ENCODE measurements around the gene TPRG1L. TPM values are rescaled to one million over a fixed set of nuclear protein-coding genes. Genes with fewer than 3 reads are reported as not detected.
A peak's percentile ranks its signal among the peaks of the same experiment; 100 is the strongest.

TPRG1L gene
- total RNA-seq, 6 donors from 2014 or later = 16.6 to 48.3 (median 40.2) TPM

DNA sequence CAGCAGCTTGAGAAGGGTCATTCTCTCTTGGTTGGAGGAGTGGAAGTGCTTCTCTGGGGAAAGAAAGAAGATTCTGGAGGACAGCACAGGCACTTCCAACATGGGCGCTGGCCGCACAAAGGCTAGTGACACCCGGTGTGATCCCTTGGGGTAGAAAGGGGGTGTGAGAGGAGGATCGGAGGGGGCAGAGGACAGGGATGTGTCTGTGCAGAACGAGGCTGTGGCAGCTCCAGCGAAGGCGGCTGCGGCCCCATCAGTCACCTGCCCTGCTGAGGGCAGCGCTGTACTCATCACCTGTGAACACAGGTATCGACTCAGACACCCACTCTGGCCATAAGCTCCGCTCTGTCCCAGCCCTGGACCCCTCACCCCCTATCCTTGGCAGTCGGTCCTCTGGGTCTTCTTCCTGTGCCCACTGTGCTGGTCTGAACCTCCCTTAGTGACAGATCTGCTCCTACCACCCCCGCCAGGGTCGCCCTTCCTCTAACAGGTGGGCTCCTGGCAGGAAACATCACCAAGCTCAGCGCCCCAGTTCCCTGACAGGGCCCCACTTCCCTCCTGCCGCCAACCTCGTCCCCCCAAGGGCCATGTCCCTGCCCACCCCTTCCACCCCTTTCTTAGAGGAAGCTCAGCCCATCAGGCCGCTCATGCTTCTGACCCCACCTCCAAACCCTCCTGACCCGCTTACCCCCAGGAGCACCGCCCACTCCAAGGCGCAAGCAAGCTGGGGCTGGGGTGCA, 47.6 kb downstream of the TPRG1L start:
- ATAC-seq (ENCODE audit: low FRiP score in 2 of 2) (no peak), DNase-seq (peak in 1 of 2 donors; percentile 46)
- WGBS, 2 donors = 76 to 80% methylated on average over 21 of the region's 21 CpGs
- no peak overlapping the region for H3K4me3 ChIP-seq
- no peak for TF ChIP-seq EP300 (IDR thresholded peaks at IDR 0.05)
- no peak for TF ChIP-seq POLR2A (IDR thresholded peaks at IDR 0.05)
- TF ChIP-seq, protein P1, sequence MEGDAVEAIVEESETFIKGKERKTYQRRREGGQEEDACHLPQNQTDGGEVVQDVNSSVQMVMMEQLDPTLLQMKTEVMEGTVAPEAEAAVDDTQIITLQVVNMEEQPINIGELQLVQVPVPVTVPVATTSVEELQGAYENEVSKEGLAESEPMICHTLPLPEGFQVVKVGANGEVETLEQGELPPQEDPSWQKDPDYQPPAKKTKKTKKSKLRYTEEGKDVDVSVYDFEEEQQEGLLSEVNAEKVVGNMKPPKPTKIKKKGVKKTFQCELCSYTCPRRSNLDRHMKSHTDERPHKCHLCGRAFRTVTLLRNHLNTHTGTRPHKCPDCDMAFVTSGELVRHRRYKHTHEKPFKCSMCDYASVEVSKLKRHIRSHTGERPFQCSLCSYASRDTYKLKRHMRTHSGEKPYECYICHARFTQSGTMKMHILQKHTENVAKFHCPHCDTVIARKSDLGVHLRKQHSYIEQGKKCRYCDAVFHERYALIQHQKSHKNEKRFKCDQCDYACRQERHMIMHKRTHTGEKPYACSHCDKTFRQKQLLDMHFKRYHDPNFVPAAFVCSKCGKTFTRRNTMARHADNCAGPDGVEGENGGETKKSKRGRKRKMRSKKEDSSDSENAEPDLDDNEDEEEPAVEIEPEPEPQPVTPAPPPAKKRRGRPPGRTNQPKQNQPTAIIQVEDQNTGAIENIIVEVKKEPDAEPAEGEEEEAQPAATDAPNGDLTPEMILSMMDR (IDR thresholded peaks at IDR 0.05) = no peak
- no peak for TF ChIP-seq POLR2AphosphoS5 (IDR thresholded peaks at IDR 0.05)
- no peaks in the 10 kb centered on the region for H3K36me3 ChIP-seq
- peaks cover 15 to 23% (median 19%) of the 10 kb centered on the region in 4 donors for H3K4me1 ChIP-seq
- no peaks in the 10 kb centered on the region for H3K27me3 ChIP-seq
- H3K27ac ChIP-seq = no peak overlapping the region
- no peaks in the 10 kb centered on the region for H3K9me3 ChIP-seq

GRCh38 chr1:3672971-3673361, 48.2 kb downstream of the TPRG1L start:
- ATAC-seq (ENCODE audit: low FRiP score in 2 of 2) = no peak

GRCh38 chr1:3673381-3674099, 48.7 kb downstream of the TPRG1L start:
- ATAC-seq (ENCODE audit: low FRiP score in 2 of 2) = no peak
- 81 to 93% methylated on average over 21 to 25 of the region's 25 CpGs for WGBS, 2 donors

More at GRCh38 chr1:3672971-3673361, 48.2 kb downstream of the TPRG1L start:
- Histone ChIP-seq H3K36me3 (no peaks in the 10 kb centered on the region), H3K27me3 (no peaks in the 10 kb centered on the region), H3K4me1 (peaks cover 15 to 23% (median 19%) of the 10 kb centered on the region in 4 donors), H3K4me3 (no peak overlapping the region), H3K27ac (no peak overlapping the region), H3K9me3 (no peaks in the 10 kb centered on the region)
- WGBS, 2 donors = 81 to 92% methylated on average over 14 to 17 of the region's 17 CpGs
- no peak for TF ChIP-seq POLR2AphosphoS5 (IDR thresholded peaks at IDR 0.05)
- no peak for TF ChIP-seq EP300 (IDR thresholded peaks at IDR 0.05)
- no peak for TF ChIP-seq POLR2A (IDR thresholded peaks at IDR 0.05)
- TF ChIP-seq, protein P1 (IDR thresholded peaks at IDR 0.05) = no peak
- DNase-seq = peak in 1 of 2 donors; percentile 56

DNA sequence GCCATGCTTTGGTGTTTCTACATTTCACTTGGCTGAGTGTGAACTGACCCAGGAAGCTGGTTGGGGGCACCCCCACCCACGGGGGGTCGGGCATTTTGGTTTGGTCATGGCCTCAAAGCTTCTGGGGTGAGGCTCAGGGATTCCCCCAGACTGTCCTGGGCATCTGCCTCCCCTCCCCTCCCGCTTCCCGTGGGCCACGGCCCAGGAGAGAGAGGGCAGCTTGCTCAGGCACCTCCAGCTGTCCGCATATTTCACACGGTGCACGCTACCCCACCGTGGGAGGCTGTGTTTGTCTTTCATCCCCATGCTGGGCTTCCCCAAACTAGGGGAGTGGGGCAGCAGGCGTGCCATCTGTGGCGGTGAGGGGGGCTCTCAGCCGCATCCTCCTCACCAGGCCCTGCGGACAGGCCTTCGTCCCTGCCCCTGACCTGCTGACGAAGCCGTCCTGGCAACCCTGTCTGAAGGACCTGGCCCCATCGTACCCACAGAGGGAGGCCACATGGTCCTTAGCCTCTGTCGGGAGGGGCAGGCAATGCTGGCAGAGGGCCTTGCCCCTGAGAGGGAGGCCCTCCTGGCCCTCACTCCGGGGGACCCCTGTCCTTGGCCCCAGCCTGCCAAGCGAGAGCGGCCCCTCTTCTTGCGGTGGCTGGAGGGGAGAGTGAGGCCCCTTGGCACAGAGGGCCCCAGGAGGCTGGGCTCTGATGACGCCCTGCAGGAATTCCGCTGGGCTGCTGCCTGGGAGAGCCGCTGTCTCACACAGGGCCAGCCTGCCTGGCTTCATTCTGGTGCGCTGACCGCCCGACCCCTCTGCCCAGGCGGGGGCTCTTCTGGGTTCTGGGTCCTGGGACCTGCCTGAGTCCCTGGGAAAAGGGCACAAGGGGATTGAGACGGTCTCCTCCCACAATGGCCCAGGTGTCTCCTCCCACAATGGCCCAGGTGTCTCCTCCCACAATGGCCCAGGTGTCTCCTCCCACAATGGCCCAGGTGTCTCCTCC, 49.6 kb downstream of the TPRG1L start:
- TF ChIP-seq EP300 (IDR thresholded peaks at IDR 0.05) (no peak), POLR2AphosphoS5 (IDR thresholded peaks at IDR 0.05) (no peak), POLR2A (IDR thresholded peaks at IDR 0.05) (no peak)
- TF ChIP-seq, protein P1 (IDR thresholded peaks at IDR 0.05) = no peak
- ATAC-seq (ENCODE audit: low FRiP score in 2 of 2) (no peak), DNase-seq (peak in 1 of 2 donors; percentile 69)
- H3K36me3 ChIP-seq = no peaks in the 10 kb centered on the region
- H3K27me3 ChIP-seq = no peaks in the 10 kb centered on the region
- H3K4me1 ChIP-seq = peaks cover 9 to 19% (median 14%) of the 10 kb centered on the region in 4 donors
- no peaks in the 10 kb centered on the region for H3K9me3 ChIP-seq
- peak overlapping the region in 1 of 4 donors; percentile 39 for H3K4me3 ChIP-seq
- 70% methylated on average over 20 of the region's 30 CpGs; no CpG with 5 or more reads in 1 of the 2 donors for WGBS, 2 donors
- no peak overlapping the region for H3K27ac ChIP-seq

More at GRCh38 chr1:3673381-3674099, 48.7 kb downstream of the TPRG1L start:
- no peak for TF ChIP-seq EP300 (IDR thresholded peaks at IDR 0.05)
- H3K27me3 ChIP-seq = no peaks in the 10 kb centered on the region
- peak in 1 of 2 donors; percentile 48 for DNase-seq
- no peaks in the 10 kb centered on the region for H3K9me3 ChIP-seq
- H3K4me1 ChIP-seq = peaks cover 11 to 20% (median 19%) of the 10 kb centered on the region in 4 donors
- H3K27ac ChIP-seq = no peak overlapping the region
- H3K36me3 ChIP-seq = no peaks in the 10 kb centered on the region
- H3K4me3 ChIP-seq = no peak overlapping the region

Measured in upper lobe of left lung (tissue), 6 donors.